ENCODE data around the gene PKP1. TPM values are rescaled to one million over a fixed set of nuclear protein-coding genes. Genes with fewer than 3 reads are reported as not detected.

Gene PKP1
- total RNA-seq, 2 experiments from 2014 or later = not detected

DNA sequence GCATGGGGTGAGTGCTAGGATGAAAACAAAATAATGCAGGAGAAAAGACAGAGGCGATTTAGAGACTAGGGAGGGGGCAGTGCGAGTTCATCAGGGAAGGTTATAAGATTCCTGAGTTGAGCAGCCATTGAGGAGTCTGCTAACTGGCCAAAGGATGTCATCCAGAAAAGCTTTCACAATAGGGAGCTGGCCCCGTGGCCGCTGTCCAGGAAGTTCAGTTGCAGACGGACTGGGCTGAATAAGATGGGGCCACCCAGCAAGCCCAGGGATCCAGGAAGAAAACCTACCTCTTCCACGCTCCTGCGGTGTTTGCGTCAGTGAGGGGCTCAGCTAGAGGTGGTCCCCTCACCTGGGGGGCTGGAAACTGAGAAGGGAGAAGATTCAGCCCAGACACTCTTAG lies 4.0 kb upstream of the PKP1 start:
- no peak overlapping the region for H3K27ac Mint-ChIP-seq
- CTCF ChIA-PET = no interaction called here

DNA sequence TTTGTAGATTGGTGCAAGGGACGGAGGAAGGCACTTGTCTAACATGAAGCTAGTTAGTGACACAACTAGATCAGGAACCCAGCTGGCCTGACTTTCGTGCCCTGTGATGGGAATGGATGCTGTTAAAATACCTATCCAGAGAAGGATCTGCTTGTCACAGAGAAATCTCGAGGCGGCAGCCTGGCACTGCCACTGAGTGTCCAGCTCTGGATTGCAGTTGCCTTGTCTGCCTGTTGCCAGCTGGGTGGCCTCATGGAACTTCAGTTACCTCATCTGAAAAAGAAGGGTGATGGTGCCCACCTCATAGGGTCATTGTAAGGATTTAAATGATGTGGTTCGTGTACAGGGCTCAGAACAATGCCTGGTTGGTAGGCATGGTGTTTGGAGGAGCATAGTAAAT lies 2.4 kb upstream of the PKP1 start:
- H3K4me1 Mint-ChIP-seq = peaks cover 3% of the 10 kb centered on the region
- no peak overlapping the region for H3K4me3 Mint-ChIP-seq
- ATAC-seq (no peak), DNase-seq (no peak)
- H3K9me3 Mint-ChIP-seq (ENCODE audit: low read depth) = no peaks in the 10 kb centered on the region
- no peak overlapping the region for H3K27ac Mint-ChIP-seq
- no peaks in the 10 kb centered on the region for H3K36me3 Mint-ChIP-seq
- peaks cover 63% of the 10 kb centered on the region for H3K27me3 Mint-ChIP-seq
- CTCF ChIA-PET = no interaction called here

More for the DNA sequence above, 4.0 kb upstream of the PKP1 start:
- Mint-ChIP-seq H3K36me3 (no peaks in the 10 kb centered on the region), H3K4me1 (peaks cover 3% of the 10 kb centered on the region), H3K27me3 (peaks cover 52% of the 10 kb centered on the region), H3K4me3 (no peak overlapping the region), H3K9me3 (ENCODE audit: low read depth) (no peaks in the 10 kb centered on the region)
- no peak for ATAC-seq
- DNase-seq = no peak

DNA sequence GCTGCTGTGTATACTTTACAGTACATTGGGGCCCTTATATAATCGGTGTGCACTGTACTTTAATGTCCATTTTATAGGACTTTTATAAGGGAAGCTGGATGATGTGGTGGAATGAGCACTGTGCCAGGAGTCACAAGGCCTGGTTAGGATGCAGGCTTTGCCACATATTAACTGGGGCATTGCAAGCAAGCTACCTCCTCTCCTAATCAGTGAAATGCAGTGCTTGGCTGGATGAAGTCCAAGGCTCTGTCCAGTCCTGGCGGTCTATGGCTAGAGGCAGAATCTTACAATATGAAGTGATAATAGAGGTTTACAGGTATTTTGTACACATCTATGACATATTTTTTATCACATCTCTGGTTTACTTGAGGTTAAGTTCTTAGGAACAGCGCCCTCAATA lies 1.7 kb upstream of the PKP1 start:
- Mint-ChIP-seq H3K27me3 (peaks cover 68% of the 10 kb centered on the region), H3K4me1 (peaks cover 5% of the 10 kb centered on the region), H3K36me3 (no peaks in the 10 kb centered on the region), H3K4me3 (no peak overlapping the region), H3K27ac (no peak overlapping the region), H3K9me3 (ENCODE audit: low read depth) (no peaks in the 10 kb centered on the region)
- DNase-seq = no peak
- no peak for ATAC-seq
- CTCF ChIA-PET = interaction anchor here (1.4 kb wide), 1 partner anchor 232 kb away, joined by 4 read pairs; no protein-coding TSS in a partner anchor

DNA sequence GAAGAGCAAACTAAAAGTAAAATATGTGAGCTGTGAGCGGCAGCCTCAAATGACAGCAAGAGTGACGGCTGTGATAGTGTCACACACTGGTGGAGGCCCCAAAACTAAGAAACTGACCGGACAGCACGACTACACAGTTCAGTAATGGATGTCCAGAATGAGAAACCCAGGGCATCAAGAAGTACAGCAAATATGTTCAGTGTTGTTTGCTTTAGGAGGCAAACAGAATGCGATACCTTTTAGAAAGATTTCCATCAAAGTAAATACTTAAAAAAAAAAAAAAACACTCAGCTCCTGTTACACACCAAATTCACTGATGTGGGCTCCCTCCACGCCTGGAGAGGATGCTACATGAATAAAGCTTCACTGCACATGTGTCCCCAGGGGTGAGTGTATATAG lies 1.1 kb upstream of the PKP1 start:
- ATAC-seq = no peak
- no peaks in the 10 kb centered on the region for H3K9me3 Mint-ChIP-seq (ENCODE audit: low read depth)
- peaks cover 5% of the 10 kb centered on the region for H3K4me1 Mint-ChIP-seq
- CTCF ChIA-PET = interaction anchor here (0.8 to 1.4 kb wide), 2 partner anchors 103 to 231 kb away, joined by 3 to 4 read pairs; no protein-coding TSS in a partner anchor
- H3K36me3 Mint-ChIP-seq = no peaks in the 10 kb centered on the region
- H3K27me3 Mint-ChIP-seq = peaks cover 74% of the 10 kb centered on the region
- H3K27ac Mint-ChIP-seq = no peak overlapping the region
- H3K4me3 Mint-ChIP-seq = no peak overlapping the region
- DNase-seq = no peak

DNA sequence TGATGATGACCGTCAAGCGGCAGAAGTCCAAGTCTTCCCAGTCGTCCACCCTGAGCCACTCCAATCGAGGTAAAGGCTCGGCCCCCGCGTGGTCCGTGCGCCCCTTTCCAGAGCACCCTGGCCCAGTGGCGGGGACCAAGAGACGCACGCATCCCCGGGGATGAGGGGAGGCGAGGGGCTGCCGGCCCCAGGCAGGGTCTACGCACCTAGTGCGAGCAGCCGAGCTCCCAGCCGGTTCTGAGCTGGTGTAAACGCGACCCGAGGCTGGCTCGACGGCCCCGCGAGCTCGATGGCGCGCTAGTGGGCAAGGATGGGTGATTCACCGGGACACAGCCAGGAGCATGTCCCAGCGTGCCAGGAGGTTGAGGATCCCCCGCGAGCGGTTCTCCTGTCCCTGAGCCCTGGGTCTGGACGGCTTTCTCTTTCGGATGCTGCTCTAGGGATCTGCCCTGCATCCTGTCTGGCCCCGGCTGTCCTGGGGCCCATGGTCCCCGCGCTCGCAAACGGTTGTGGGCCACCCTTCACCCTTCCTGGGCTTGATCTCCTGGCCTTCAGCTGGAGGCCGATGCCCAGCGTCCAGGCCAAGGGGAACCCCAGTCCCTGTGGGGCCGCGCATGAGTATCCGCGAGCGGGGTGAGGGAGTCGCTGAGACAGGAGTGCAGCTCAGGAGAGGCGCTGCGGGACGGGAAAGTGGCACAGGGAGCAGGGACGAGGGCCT lies 689 bp downstream of the PKP1 start:
- CTCF ChIA-PET = no interaction called here
- Mint-ChIP-seq H3K27ac (no peak overlapping the region), H3K9me3 (ENCODE audit: low read depth) (no peaks in the 10 kb centered on the region), H3K36me3 (no peaks in the 10 kb centered on the region), H3K27me3 (peaks cover 82% of the 10 kb centered on the region), H3K4me3 (no peak overlapping the region), H3K4me1 (peaks cover 5% of the 10 kb centered on the region)
- ATAC-seq (no peak), DNase-seq (no peak)

DNA sequence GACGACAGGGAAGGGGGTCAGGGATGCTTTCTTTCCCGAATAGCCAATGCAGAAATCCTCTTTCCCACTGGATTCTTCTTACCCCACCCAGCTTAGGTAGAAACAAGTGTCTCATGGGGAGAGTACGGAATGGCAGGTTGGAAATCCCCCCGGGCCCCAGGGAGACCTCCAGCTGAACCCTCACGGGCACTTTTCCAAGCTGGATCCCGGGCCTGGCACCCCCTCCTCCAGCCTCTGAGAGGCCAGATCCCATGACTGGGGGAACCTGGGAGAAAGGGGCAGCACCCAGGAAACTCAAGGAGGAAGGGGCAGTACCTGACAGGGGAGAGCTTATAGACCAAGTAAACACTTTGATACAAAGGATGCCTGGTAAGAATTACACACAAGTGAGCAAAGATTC lies 1.3 kb downstream of the PKP1 start:
- Mint-ChIP-seq H3K4me1 (peaks cover 5% of the 10 kb centered on the region), H3K4me3 (no peak overlapping the region), H3K9me3 (ENCODE audit: low read depth) (no peaks in the 10 kb centered on the region), H3K27me3 (peaks cover 81% of the 10 kb centered on the region), H3K27ac (no peak overlapping the region), H3K36me3 (no peaks in the 10 kb centered on the region)
- DNase-seq = no peak
- CTCF ChIA-PET = no interaction called here
- ATAC-seq = no peak

DNA sequence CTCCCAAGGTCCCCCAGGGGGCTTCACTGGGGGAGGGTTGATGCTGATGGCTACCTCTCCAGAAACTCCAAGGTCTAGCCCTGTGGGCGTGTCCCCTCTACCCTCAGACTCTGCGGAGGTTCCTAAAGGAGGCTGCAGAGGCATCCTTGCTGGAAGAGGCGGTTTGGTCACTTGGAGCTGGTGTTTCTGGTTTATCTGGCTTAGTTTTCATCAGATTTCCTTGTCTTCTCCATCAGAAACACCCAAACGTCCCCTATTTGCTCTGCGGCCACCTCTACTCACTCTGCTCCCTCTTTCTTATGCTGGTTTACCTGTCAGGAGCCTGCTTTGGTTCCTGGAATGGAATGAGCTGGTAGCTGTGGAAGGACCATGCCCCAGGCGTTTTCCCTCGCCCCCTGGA lies 2.5 kb downstream of the PKP1 start:
- DNase-seq (no peak), ATAC-seq (no peak)
- CTCF ChIA-PET = no interaction called here
- H3K4me1 Mint-ChIP-seq = peaks cover 5% of the 10 kb centered on the region
- no peak overlapping the region for H3K4me3 Mint-ChIP-seq
- H3K9me3 Mint-ChIP-seq (ENCODE audit: low read depth) = no peaks in the 10 kb centered on the region
- H3K27ac Mint-ChIP-seq = no peak overlapping the region
- H3K27me3 Mint-ChIP-seq = peaks cover 71% of the 10 kb centered on the region
- H3K36me3 Mint-ChIP-seq = no peaks in the 10 kb centered on the region

DNA sequence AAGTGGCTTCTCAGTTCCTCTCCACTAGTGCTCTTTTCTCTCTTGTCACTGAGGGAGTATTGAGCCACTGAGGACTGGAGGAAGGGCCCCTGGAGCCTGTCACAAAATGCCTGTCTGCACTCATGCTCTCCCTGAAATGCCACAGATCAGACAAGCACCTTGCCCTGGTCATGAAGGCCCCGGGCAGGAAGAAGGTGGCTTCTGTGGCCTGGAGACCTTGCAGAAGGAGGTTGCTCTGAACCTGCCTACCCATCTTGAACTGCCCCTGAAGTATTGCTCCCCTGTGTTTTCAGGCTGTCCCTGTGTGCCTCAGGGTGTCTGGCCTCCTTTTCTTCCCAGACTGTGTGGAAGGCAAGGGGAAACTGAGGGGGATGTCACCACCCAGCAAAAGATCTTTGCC lies 3.1 kb downstream of the PKP1 start:
- no peaks in the 10 kb centered on the region for H3K9me3 Mint-ChIP-seq (ENCODE audit: low read depth)
- ATAC-seq (no peak), DNase-seq (no peak)
- CTCF ChIA-PET = no interaction called here
- peaks cover 68% of the 10 kb centered on the region for H3K27me3 Mint-ChIP-seq
- no peak overlapping the region for H3K27ac Mint-ChIP-seq
- no peaks in the 10 kb centered on the region for H3K36me3 Mint-ChIP-seq
- peaks cover 5% of the 10 kb centered on the region for H3K4me1 Mint-ChIP-seq
- no peak overlapping the region for H3K4me3 Mint-ChIP-seq

DNA sequence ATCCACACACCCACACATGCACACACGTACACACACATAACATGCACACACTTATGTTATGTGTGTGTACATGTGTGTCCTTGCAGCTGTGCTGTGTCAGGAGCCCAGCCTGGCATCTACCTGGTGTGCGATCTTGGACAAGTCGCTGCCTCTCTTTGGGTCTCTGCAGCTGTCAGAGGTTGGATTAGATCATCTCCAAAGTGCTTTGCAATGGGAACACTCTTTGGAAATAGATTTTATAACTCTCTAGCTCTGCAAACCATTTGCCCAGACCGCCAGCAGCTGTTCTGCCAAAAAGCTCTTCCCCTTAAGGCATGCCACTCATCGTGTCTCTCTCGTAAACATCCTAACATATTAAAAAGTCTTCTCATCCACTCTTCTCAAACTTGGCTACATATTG lies 4.7 kb downstream of the PKP1 start:
- CTCF ChIA-PET = no interaction called here
- no peak overlapping the region for H3K4me3 Mint-ChIP-seq

DNA sequence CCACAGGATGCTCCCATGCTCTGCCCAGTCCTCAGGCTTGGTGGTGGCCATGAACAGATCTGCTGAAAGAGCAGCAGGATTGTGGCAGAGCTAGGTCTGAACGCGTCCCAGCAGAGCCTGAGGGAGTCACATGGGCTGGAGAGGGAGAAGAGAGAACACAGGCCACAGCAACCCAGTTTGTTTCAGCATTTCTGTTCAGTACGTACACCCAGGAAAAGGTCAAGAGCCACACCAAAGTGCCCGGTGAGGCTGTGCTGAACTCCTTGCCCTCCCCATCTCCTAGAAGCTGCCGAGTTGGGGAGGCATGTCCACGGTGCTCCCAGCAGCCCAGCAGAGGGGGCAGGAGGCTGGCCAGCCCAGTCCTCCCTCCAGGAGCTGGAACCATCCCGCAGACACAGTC lies 5.5 kb downstream of the PKP1 start:
- H3K27me3 Mint-ChIP-seq = peaks cover 47% of the 10 kb centered on the region
- no peaks in the 10 kb centered on the region for H3K9me3 Mint-ChIP-seq (ENCODE audit: low read depth)
- no peak overlapping the region for H3K4me3 Mint-ChIP-seq
- H3K4me1 Mint-ChIP-seq = peaks cover 2% of the 10 kb centered on the region
- H3K27ac Mint-ChIP-seq = no peak overlapping the region
- no peaks in the 10 kb centered on the region for H3K36me3 Mint-ChIP-seq
- no peak for ATAC-seq
- DNase-seq = no peak
- CTCF ChIA-PET = no interaction called here

More for the DNA sequence above, 4.7 kb downstream of the PKP1 start:
- Mint-ChIP-seq H3K9me3 (ENCODE audit: low read depth) (no peaks in the 10 kb centered on the region), H3K27me3 (peaks cover 53% of the 10 kb centered on the region), H3K27ac (no peak overlapping the region), H3K36me3 (no peaks in the 10 kb centered on the region), H3K4me1 (peaks cover 3% of the 10 kb centered on the region)
- no peak for ATAC-seq
- DNase-seq = no peak

DNA sequence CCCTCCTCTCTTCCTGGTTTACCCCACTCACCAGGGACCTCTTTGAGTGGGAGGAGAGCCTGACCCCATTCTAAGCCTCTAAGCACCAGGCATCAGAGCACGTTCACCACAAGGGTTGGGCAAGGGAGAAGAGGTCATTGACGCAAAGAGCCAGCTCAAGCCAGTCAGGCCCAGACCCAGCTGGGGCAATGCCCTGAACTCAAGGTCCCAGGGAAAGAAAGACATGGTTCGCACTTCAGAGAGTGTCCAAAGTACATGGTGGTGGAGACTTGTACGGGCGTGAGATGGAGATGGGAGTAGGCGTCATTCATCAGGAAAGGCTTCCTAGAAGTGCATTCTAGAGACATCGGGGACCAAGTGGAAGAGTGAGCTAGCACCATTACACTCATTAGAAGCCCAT lies 7.2 kb downstream of the PKP1 start:
- CTCF ChIA-PET = no interaction called here
- ATAC-seq (no peak), DNase-seq (no peak)
- Mint-ChIP-seq H3K27me3 (peaks cover 48% of the 10 kb centered on the region), H3K36me3 (no peaks in the 10 kb centered on the region), H3K4me3 (no peak overlapping the region), H3K4me1 (peaks cover 2% of the 10 kb centered on the region), H3K27ac (no peak overlapping the region), H3K9me3 (ENCODE audit: low read depth) (no peaks in the 10 kb centered on the region)

DNA sequence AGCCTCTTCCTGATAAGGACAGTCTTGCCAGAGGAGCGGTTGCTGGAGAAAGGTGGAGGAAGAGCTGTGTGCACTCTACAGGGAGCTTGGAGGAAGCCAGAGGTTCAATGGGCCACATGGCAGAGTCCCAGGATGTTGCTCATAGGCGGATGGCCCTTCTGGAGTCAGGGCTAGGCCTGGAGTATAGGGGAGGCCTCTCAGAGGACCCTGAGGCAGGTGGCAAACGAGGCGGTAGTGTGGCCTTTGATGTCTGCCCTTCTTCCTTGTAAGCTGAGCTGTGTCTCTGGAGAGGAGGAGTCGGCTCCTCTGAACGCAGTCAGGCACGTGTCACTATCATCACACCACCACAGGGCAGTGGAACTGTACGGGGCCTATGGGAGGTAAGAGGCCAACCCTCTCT lies 8.6 kb downstream of the PKP1 start:
- DNase-seq (no peak), ATAC-seq (no peak)
- Mint-ChIP-seq H3K27ac (no peak overlapping the region), H3K4me3 (no peak overlapping the region), H3K36me3 (no peaks in the 10 kb centered on the region), H3K4me1 (no peaks in the 10 kb centered on the region), H3K9me3 (ENCODE audit: low read depth) (no peaks in the 10 kb centered on the region), H3K27me3 (peaks cover 48% of the 10 kb centered on the region)
- CTCF ChIA-PET = no interaction called here

DNA sequence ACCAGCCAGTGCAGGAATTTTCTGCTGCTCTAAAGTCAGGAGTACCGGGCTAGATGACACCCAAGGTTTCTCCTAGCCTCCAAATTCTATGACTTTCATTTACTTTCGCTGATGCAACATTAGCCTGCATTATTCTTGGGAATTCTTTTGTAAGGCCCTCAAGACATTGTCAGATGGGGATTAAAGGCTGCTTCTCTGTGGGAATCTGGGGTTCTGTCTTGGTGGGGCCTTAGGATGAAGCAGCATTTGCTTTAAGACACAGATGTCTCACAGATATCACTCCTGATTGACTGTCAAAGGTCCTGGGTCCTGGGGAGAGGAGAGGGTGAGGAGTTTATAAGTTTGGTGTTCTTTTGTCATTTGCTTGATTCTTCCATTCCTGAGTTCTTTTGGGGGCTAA lies 11.6 kb downstream of the PKP1 start:
- H3K36me3 Mint-ChIP-seq = no peaks in the 10 kb centered on the region
- no peak overlapping the region for H3K27ac Mint-ChIP-seq
- no peak for ATAC-seq
- H3K9me3 Mint-ChIP-seq (ENCODE audit: low read depth) = no peaks in the 10 kb centered on the region
- no peaks in the 10 kb centered on the region for H3K4me1 Mint-ChIP-seq
- CTCF ChIA-PET = no interaction called here
- DNase-seq = no peak
- no peak overlapping the region for H3K4me3 Mint-ChIP-seq
- peaks cover 35% of the 10 kb centered on the region for H3K27me3 Mint-ChIP-seq

DNA sequence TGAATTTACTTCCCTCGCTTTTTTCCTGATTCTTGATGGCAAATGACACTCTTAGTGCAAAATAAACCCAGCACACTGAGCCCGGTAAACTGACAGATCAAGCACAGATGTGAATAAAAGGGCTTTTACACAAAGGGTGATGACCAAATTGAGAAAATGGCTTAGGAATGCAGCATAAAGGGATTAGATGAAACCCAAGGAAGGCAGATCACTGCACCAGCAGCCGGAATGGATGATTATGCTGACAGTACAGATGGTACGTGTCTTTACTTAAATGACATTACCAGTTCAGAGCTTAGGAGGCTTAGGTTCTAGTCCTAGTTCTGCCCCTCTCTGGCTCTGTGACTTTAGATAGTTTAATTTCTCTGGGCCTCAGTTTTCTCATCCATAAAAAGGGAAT lies 12.0 kb downstream of the PKP1 start:
- H3K4me3 Mint-ChIP-seq = no peak overlapping the region
- DNase-seq (no peak), ATAC-seq (no peak)
- no peaks in the 10 kb centered on the region for H3K9me3 Mint-ChIP-seq (ENCODE audit: low read depth)
- CTCF ChIA-PET = no interaction called here
- no peaks in the 10 kb centered on the region for H3K4me1 Mint-ChIP-seq
- H3K27me3 Mint-ChIP-seq = peaks cover 34% of the 10 kb centered on the region
- H3K27ac Mint-ChIP-seq = no peak overlapping the region
- no peaks in the 10 kb centered on the region for H3K36me3 Mint-ChIP-seq

DNA sequence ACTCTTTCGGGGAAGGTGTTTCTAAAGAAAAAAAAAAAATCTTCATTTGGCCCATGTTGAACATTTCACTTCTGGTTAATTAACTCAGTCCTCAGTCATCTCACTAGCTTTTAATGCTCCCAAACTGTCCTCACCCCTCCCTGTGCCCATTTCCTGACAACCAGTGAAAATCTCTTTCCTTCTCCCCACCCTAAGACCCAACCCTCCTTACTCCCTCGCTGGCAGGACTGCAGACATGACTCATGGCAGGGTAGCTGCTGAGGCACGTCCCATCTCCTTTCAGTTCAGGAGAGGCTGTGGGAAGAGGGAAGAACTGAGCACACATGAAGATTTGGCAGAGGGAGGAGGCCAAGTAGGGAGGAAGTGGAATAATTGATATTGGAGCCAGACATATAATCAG lies 12.6 kb downstream of the PKP1 start:
- Mint-ChIP-seq H3K9me3 (ENCODE audit: low read depth) (no peaks in the 10 kb centered on the region), H3K27me3 (peaks cover 34% of the 10 kb centered on the region), H3K27ac (no peak overlapping the region), H3K4me1 (no peaks in the 10 kb centered on the region), H3K4me3 (no peak overlapping the region), H3K36me3 (no peaks in the 10 kb centered on the region)
- ATAC-seq (no peak), DNase-seq (no peak)
- CTCF ChIA-PET = no interaction called here

Measured in activated CD8-positive, alpha-beta memory T cell treated with anti-CD3 and anti-CD28 coated beads, Interleukin-2, amount 10 ng/mL, durations not matched to agents 7 days and 5 days (primary cell).